ENCODE results near the gene SLC28A2. TPM values are rescaled to one million over a fixed set of nuclear protein-coding genes. Genes with fewer than 3 reads are reported as not detected.
A peak's percentile ranks its signal among the peaks of the same experiment; 100 is the strongest.

SLC28A2 gene
- total and polyA plus RNA-seq, 2 of the 13 experiments (the other 11 are each of a cell fraction or from before 2014, with no cell fraction given) = 0.01 to 0.11 TPM

DNA sequence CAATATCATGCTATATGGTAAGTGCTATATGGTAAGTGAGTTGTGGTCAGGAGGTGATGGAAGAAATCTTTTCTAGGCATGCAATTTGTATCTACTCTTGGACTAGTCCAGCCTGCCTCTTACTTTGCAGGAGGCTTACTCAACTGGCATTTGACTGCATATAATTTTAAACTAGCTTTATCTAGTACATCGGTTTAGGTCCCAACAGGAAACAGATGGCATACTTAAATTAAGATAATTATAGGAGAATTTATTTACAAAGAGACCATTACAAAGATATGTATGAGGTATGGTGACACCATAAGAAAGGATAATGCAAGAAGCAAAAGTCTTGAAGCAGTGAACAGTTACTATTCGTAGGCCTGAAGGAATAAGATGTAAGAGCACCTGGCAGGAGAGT is 7.8 kb downstream of the SLC28A2 start:
- DNase-seq (ENCODE audit: low spot score) (no peak), FAIRE-seq (no peak), ATAC-seq (no peak)
- intact Hi-C loops (cut with micrococcal nuclease; ENCODE audit: unreplicated experiment) (loop anchor here (10.0 kb wide), 1 partner anchor 295 kb away; no protein-coding TSS in a partner anchor), in situ Hi-C loops (cut with HindIII; ENCODE audit: extremely low pct_ligation_motif_present, low pct_unique_long_range_greater_than_20kb) (loop anchor here (5.0 kb wide), 2 partner anchors 52 to 97 kb away; no protein-coding TSS in a partner anchor)
- Histone ChIP-seq H3K36me3 (replicated peaks in 1 of 2; ENCODE audit: control insufficient read depth in 1 of 2, insufficient read depth in 2 of 2, low read length in 2 of 2) (no peaks in the 10 kb centered on the region), H3K9ac (ENCODE audit: insufficient read depth, low read depth, low read length) (no peak overlapping the region), H3K79me2 (ENCODE audit: insufficient read depth, low read length) (no peaks in the 10 kb centered on the region), H2AFZ (ENCODE audit: low read length) (no peak overlapping the region), H3K27me3 (ENCODE audit: control insufficient read depth in 1 of 2, insufficient read depth in 2 of 2, low read length in 2 of 2) (no peaks in the 10 kb centered on the region), H3K4me1 (ENCODE audit: insufficient read depth, low read length) (peaks cover 40% of the 10 kb centered on the region), H3K4me2 (ENCODE audit: low read depth, low read length) (no peak overlapping the region), H3K4me3 (replicated peaks in 1 of 3; ENCODE audit: insufficient read depth in 1 of 3, low read depth in 2 of 3, low read length in 3 of 3) (no peak overlapping the region), H3K27ac (ENCODE audit: extremely low read length, insufficient read depth, low read length) (no peak overlapping the region), H3K9me3 (ENCODE audit: low read length) (no peaks in the 10 kb centered on the region), H4K20me1 (ENCODE audit: insufficient read depth, low read length) (no peaks in the 10 kb centered on the region)
- ChIA-PET POLR2A (no interaction called here), CTCF (ENCODE audit: low intra/inter-chr PET ratio, low total read pairs) (no interaction called here)
- TF ChIP-seq TAF15 (IDR thresholded peaks at IDR 0.05; ENCODE audit: low read depth, low read length, poor library complexity, severe bottlenecking) (no peak), NR2F6 (IDR thresholded peaks at IDR 0.05) (no peak), NR2F6 (CRISPR knock-in tag; IDR thresholded peaks at IDR 0.05) (no peak), DPF2 (CRISPR knock-in tag; IDR thresholded peaks at IDR 0.05; ENCODE audit: borderline replicate concordance, low read depth) (no peak), REL (CRISPR knock-in tag; conservative IDR thresholded peaks at IDR 0.05) (no peak), ZNF83 (CRISPR knock-in tag; IDR thresholded peaks at IDR 0.05; ENCODE audit: borderline replicate concordance) (no peak), GTF3A (CRISPR knock-in tag; conservative IDR thresholded peaks at IDR 0.05) (no peak)
- TF ChIP-seq, protein P1, sequence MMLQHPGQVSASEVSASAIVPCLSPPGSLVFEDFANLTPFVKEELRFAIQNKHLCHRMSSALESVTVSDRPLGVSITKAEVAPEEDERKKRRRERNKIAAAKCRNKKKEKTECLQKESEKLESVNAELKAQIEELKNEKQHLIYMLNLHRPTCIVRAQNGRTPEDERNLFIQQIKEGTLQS (CRISPR knock-in tag; IDR thresholded peaks at IDR 0.05) = no peak
- BruUV-seq (replicated peaks) = no TSS peak
- WGBS (ENCODE audit: low lambda C conversion rate) = 53% methylated on average over 2 of the region's 2 CpGs

DNA sequence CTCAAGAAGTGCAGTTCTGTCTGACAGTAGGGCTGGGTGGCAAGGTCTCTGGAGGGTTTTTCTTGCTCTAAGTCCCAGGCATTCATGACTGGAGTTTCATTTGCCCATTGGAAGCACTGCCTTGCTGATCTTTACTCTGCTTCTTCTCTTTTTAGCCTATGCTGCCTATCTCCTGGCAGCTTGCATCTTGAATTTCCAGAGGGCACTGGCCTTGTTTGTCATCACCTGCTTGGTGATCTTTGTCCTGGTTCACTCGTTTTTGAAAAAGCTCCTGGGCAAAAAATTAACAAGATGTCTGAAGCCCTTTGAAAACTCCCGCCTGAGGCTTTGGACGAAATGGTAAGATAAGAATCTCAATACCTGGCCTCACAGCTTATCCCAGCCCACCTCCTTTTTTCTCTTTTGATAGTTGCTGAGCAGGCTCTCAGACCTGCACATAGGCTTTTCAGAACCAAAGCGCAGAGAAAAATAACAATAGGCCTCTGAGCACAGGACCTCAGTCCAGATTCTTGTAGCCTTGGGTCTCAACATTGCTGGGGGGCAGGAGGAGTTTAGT is 10.9 kb downstream of the SLC28A2 start:
- 1% methylated on average over 4 of the region's 4 CpGs for WGBS (ENCODE audit: low lambda C conversion rate)
- ChIA-PET POLR2A (interaction anchor here (1.1 to 1.2 kb wide), 2 partner anchors 76 to 139 kb away, joined by 3 to 5 read pairs; partner anchors contain the start of gene SHF), CTCF (ENCODE audit: low intra/inter-chr PET ratio, low total read pairs) (no interaction called here)
- FAIRE-seq (peak; percentile 60), ATAC-seq (peak; percentile 60), DNase-seq (ENCODE audit: low spot score) (peak; percentile 12)
- peak overlapping the region; percentile 2 for H3K27ac ChIP-seq (ENCODE audit: extremely low read length, insufficient read depth, low read length)
- in situ Hi-C loops (cut with HindIII; ENCODE audit: extremely low pct_ligation_motif_present, low pct_unique_long_range_greater_than_20kb) = loop anchor here (5.0 kb wide), 2 partner anchors 56 to 101 kb away; no protein-coding TSS in a partner anchor
- peaks cover 33% of the 10 kb centered on the region for H3K4me1 ChIP-seq (ENCODE audit: insufficient read depth, low read length)
- H4K20me1 ChIP-seq (ENCODE audit: insufficient read depth, low read length) = no peaks in the 10 kb centered on the region
- no peak overlapping the region for H2AFZ ChIP-seq (ENCODE audit: low read length)
- no peaks in the 10 kb centered on the region for H3K36me3 ChIP-seq (replicated peaks in 1 of 2; ENCODE audit: control insufficient read depth in 1 of 2, insufficient read depth in 2 of 2, low read length in 2 of 2)
- H3K79me2 ChIP-seq (ENCODE audit: insufficient read depth, low read length) = no peaks in the 10 kb centered on the region
- H3K4me3 ChIP-seq (replicated peaks in 1 of 3; ENCODE audit: insufficient read depth in 1 of 3, low read depth in 2 of 3, low read length in 3 of 3) = peak overlapping the region in 1 of 3 experiments; percentile 12; a peak in 1 of 6 replicates
- intact Hi-C loops (cut with micrococcal nuclease; ENCODE audit: unreplicated experiment) = loop anchor here (10.0 kb wide), 1 partner anchor 298 kb away; no protein-coding TSS in a partner anchor
- BruUV-seq (replicated peaks) = no TSS peak
- H3K4me2 ChIP-seq (ENCODE audit: low read depth, low read length) = peak overlapping the region; percentile 56
- H3K9me3 ChIP-seq (ENCODE audit: low read length) = no peaks in the 10 kb centered on the region
- H3K27me3 ChIP-seq (ENCODE audit: control insufficient read depth in 1 of 2, insufficient read depth in 2 of 2, low read length in 2 of 2) = no peaks in the 10 kb centered on the region
- H3K9ac ChIP-seq (ENCODE audit: insufficient read depth, low read depth, low read length) = no peak overlapping the region
- TF ChIP-seq, protein P2, sequence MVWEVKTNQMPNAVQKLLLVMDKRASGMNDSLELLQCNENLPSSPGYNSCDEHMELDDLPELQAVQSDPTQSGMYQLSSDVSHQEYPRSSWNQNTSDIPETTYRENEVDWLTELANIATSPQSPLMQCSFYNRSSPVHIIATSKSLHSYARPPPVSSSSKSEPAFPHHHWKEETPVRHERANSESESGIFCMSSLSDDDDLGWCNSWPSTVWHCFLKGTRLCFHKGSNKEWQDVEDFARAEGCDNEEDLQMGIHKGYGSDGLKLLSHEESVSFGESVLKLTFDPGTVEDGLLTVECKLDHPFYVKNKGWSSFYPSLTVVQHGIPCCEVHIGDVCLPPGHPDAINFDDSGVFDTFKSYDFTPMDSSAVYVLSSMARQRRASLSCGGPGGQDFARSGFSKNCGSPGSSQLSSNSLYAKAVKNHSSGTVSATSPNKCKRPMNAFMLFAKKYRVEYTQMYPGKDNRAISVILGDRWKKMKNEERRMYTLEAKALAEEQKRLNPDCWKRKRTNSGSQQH (CRISPR knock-in tag; IDR thresholded peaks at IDR 0.05; ENCODE audit: low read depth) = no peak
- TF ChIP-seq HNF4A (CRISPR knock-in tag; IDR thresholded peaks at IDR 0.05) (peak; percentile 31; the same call in 1 of the 2 replicates), ZNF251 (CRISPR knock-in tag; IDR thresholded peaks at IDR 0.05) (no peak), ARID2 (CRISPR knock-in tag; IDR thresholded peaks at IDR 0.05; ENCODE audit: borderline replicate concordance) (0 out of 2 replicates have a peak, but pooled peaks have one; percentile 31), ZSCAN25 (CRISPR knock-in tag; IDR thresholded peaks at IDR 0.05) (no peak)
- TF ChIP-seq, protein P3, sequence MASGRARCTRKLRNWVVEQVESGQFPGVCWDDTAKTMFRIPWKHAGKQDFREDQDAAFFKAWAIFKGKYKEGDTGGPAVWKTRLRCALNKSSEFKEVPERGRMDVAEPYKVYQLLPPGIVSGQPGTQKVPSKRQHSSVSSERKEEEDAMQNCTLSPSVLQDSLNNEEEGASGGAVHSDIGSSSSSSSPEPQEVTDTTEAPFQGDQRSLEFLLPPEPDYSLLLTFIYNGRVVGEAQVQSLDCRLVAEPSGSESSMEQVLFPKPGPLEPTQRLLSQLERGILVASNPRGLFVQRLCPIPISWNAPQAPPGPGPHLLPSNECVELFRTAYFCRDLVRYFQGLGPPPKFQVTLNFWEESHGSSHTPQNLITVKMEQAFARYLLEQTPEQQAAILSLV (CRISPR knock-in tag; IDR thresholded peaks at IDR 0.05; ENCODE audit: borderline replicate concordance) = no peak
